ENCODE results near the gene SPTBN5.

- TF ChIP-seq, protein P1, sequence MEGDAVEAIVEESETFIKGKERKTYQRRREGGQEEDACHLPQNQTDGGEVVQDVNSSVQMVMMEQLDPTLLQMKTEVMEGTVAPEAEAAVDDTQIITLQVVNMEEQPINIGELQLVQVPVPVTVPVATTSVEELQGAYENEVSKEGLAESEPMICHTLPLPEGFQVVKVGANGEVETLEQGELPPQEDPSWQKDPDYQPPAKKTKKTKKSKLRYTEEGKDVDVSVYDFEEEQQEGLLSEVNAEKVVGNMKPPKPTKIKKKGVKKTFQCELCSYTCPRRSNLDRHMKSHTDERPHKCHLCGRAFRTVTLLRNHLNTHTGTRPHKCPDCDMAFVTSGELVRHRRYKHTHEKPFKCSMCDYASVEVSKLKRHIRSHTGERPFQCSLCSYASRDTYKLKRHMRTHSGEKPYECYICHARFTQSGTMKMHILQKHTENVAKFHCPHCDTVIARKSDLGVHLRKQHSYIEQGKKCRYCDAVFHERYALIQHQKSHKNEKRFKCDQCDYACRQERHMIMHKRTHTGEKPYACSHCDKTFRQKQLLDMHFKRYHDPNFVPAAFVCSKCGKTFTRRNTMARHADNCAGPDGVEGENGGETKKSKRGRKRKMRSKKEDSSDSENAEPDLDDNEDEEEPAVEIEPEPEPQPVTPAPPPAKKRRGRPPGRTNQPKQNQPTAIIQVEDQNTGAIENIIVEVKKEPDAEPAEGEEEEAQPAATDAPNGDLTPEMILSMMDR (IDR thresholded peaks at IDR 0.05; ENCODE audit: low read length) = peak; percentile 26; the same call in 1 of the 2 replicates
- no peak for TF ChIP-seq EZH2 (IDR thresholded peaks at IDR 0.05; ENCODE audit: borderline replicate concordance, low read length)
Observed at GRCh38 chr15:41810651-41811431, 83.0 kb downstream of the SPTBN5 start.
